Calu3 (cell line): ENCODE data around the gene SCN1B. TPM values are rescaled to one million over a fixed set of nuclear protein-coding genes. Genes with fewer than 3 reads are reported as not detected.

Source experiments
- BruUV-seq: library from RNA; stranded (reverse); fragments of 400-500 nt; replicated peaks from 2 replicates; lab custom pipeline; 2021; lab: Mats Ljungman, UMichigan
- CTCF ChIA-PET: fragments of 300-600 bp; sonication (Branson Sonifier 250); formaldehyde crosslinking; loops from one replicate; lab custom pipeline; 2022; ENCODE audit warnings: antibody characterized with exemption; lab: Charles Lee
- DNase-seq: peaks from one replicate; pipeline ENCODE4 v3.0.0; 2022
- H3K27ac Mint-ChIP-seq: one replicate; pipeline ENCODE4 v1.8.0; 2022; ENCODE audit warnings: mixed read lengths; ENCODE audit not compliant: unreplicated experiment
- H3K27me3 Mint-ChIP-seq: one replicate; pipeline ENCODE4 v1.8.0; 2022; ENCODE audit warnings: mixed read lengths; ENCODE audit not compliant: unreplicated experiment
- H3K36me3 Mint-ChIP-seq: one replicate; pipeline ENCODE4 v1.8.0; 2022; ENCODE audit warnings: mild to moderate bottlenecking, moderate library complexity, mixed read lengths; ENCODE audit not compliant: insufficient read depth, unreplicated experiment
- H3K4me1 Mint-ChIP-seq: one replicate; pipeline ENCODE4 v1.8.0; 2022; ENCODE audit warnings: mild to moderate bottlenecking, low read depth, mixed read lengths; ENCODE audit not compliant: unreplicated experiment
- H3K4me3 Mint-ChIP-seq: one replicate; pipeline ENCODE4 v1.8.0; 2022; ENCODE audit warnings: mild to moderate bottlenecking, low read depth, moderate library complexity, mixed read lengths; ENCODE audit not compliant: unreplicated experiment
- H3K9me3 Mint-ChIP-seq: one replicate; pipeline ENCODE4 v1.8.0; 2022; ENCODE audit warnings: low read depth, mixed read lengths; ENCODE audit not compliant: unreplicated experiment
- CTCF ChIP-seq: fragments of 200-600 bp; IDR thresholded peaks from one replicate; pipeline ENCODE4 v1.8.0; 2022; ENCODE audit warnings: antibody characterized with exemption; ENCODE audit not compliant: unreplicated experiment
- intact Hi-C: fragments of 100-400 bp; cut with micrococcal nuclease; formaldehyde crosslinking; loops from one replicate; pipeline ENCODE4 v1.10.0; 2022; ENCODE audit not compliant: unreplicated experiment
- total RNA-seq: library from RNA; stranded (reverse); gene quantifications from 2 replicates; pipeline ENCODE4 v1.2.3, GENCODE V29; 2022

SCN1B gene
- total RNA-seq, 1 experiment from 2014 or later = 1.4 TPM

- CTCF ChIA-PET = interaction anchor here (1.0 kb wide), 1 partner anchor 14 kb away, joined by 9 read pairs; no protein-coding TSS in a partner anchor
- intact Hi-C loops = no loop called here
- BruUV-seq = no TSS peak
- Mint-ChIP-seq H3K27ac (no peak overlapping the region), H3K4me3 (no peak overlapping the region), H3K27me3 (peaks cover 19% of the 10 kb centered on the region), H3K9me3 (no peaks in the 10 kb centered on the region), H3K36me3 (no peaks in the 10 kb centered on the region), H3K4me1 (no peaks in the 10 kb centered on the region)
- no peak for TF ChIP-seq CTCF
- DNase-seq = no peak
Observed at GRCh38 chr19:35081201-35081600, 50.9 kb downstream of the SCN1B start.

GRCh38 chr19:35083691-35084508, 53.6 kb downstream of the SCN1B start:
- peaks cover 12% of the 10 kb centered on the region for H3K4me1 Mint-ChIP-seq
- H3K9me3 Mint-ChIP-seq = no peaks in the 10 kb centered on the region
- intact Hi-C loops = no loop called here
- no peak for DNase-seq
- TF ChIP-seq CTCF = no peak
- H3K27me3 Mint-ChIP-seq = peaks cover 9% of the 10 kb centered on the region
- no peak overlapping the region for H3K4me3 Mint-ChIP-seq
- BruUV-seq = no TSS peak
- H3K27ac Mint-ChIP-seq = no peak overlapping the region
- no peaks in the 10 kb centered on the region for H3K36me3 Mint-ChIP-seq
- CTCF ChIA-PET = interaction anchor here (0.7 to 0.8 kb wide), 2 partner anchors 16 to 17 kb away, joined by 3 read pairs; no protein-coding TSS in a partner anchor

- H3K4me3 Mint-ChIP-seq = no peak overlapping the region
- BruUV-seq = no TSS peak
- peaks cover 17% of the 10 kb centered on the region for H3K4me1 Mint-ChIP-seq
- no peak for DNase-seq
- intact Hi-C loops = no loop called here
- H3K9me3 Mint-ChIP-seq = no peaks in the 10 kb centered on the region
- no peaks in the 10 kb centered on the region for H3K36me3 Mint-ChIP-seq
- no peak for TF ChIP-seq CTCF
- no peak overlapping the region for H3K27ac Mint-ChIP-seq
- CTCF ChIA-PET = interaction anchor here (0.7 kb wide), 1 partner anchor 16 kb away, joined by 3 read pairs; no protein-coding TSS in a partner anchor
- peaks cover 4% of the 10 kb centered on the region for H3K27me3 Mint-ChIP-seq
Observed at GRCh38 chr19:35084509-35084762, 54.2 kb downstream of the SCN1B start.

- BruUV-seq = no TSS peak
- peaks cover 23% of the 10 kb centered on the region for H3K4me1 Mint-ChIP-seq
- peaks cover 9% of the 10 kb centered on the region for H3K36me3 Mint-ChIP-seq
- no peaks in the 10 kb centered on the region for H3K9me3 Mint-ChIP-seq
- TF ChIP-seq CTCF = no peak
- H3K4me3 Mint-ChIP-seq = no peak overlapping the region
- intact Hi-C loops = no loop called here
- CTCF ChIA-PET = no interaction called here
- no peak overlapping the region for H3K27ac Mint-ChIP-seq
- DNase-seq = no peak
- H3K27me3 Mint-ChIP-seq = no peaks in the 10 kb centered on the region
Observed at GRCh38 chr19:35085947-35086346, 55.7 kb downstream of the SCN1B start.
